ENCODE measurements around the gene TBC1D22B. TPM values are rescaled to one million over a fixed set of nuclear protein-coding genes. Genes with fewer than 3 reads are reported as not detected.

Gene TBC1D22B
- total and polyA plus RNA-seq, 2 of the 13 experiments (the other 11 are each of a cell fraction or from before 2014, with no cell fraction given): 9.7 to 12.9 TPM

DNA sequence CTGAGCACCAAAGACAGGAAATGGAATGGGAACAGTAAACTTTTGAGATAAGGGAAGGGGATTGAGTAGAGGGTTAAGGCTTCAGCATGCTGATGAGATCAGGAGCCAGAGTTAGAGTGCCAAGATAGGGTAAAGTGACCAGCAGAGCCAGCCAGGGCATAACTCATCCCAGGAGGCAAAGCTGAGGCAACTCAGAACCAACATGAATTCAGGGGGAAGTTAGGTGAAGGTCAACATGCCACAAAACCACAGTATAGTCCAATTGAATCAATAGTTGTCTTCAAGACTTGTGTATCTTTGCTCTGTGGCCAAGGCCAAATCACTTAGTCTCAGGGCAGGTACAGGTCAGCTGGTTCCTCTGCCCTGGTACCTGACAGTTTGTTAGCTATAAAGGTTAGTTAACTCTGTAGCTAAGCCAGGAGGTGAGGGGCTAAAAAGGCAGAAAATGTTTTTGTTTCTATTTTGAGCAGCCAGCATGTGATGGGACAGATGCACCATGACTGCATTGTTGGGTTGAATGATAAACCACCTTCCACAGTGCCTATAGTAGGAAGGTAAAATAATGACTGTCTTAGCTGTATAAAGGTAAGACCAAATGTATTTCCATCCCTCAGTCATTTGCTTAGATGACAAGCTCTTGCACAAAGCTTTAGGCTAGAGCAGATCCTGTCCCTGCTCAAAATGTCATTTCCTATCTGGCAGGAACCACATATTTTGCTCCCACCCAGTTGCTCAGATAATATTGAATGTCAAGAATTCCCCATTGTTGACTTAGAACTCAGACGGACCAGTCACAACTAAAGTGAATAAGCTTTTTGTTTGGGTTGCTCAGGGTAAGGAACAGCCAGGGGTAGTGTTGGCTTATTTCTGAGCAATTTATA lies 112.0 kb downstream of the TBC1D22B start (continued):
- TF ChIP-seq RBM39 (IDR thresholded peaks at IDR 0.05; ENCODE audit: low read depth, low read length, poor library complexity, severe bottlenecking) (no peak), AHR (CRISPR knock-in tag; IDR thresholded peaks at IDR 0.05) (no peak), ZSCAN30 (CRISPR knock-in tag; IDR thresholded peaks at IDR 0.05) (no peak), ZNF354B (CRISPR knock-in tag; IDR thresholded peaks at IDR 0.05) (no peak), ISL2 (CRISPR knock-in tag; IDR thresholded peaks at IDR 0.05) (peak; percentile 84), ZNF282 (IDR thresholded peaks at IDR 0.05; ENCODE audit: partially characterized antibody) (no peak), ZNF614 (CRISPR knock-in tag; IDR thresholded peaks at IDR 0.05; ENCODE audit: borderline replicate concordance) (peak; percentile 64; the same call in 1 of the 2 replicates), NFIC (IDR thresholded peaks at IDR 0.05; ENCODE audit: low read length) (peak; percentile 52; the same call in 1 of the 2 replicates), RBM22 (optimal IDR thresholded peaks at IDR 0.05; ENCODE audit: low read length) (no peak), CC2D1A (CRISPR knock-in tag; IDR thresholded peaks at IDR 0.05) (no peak)
- TF ChIP-seq, protein P1, sequence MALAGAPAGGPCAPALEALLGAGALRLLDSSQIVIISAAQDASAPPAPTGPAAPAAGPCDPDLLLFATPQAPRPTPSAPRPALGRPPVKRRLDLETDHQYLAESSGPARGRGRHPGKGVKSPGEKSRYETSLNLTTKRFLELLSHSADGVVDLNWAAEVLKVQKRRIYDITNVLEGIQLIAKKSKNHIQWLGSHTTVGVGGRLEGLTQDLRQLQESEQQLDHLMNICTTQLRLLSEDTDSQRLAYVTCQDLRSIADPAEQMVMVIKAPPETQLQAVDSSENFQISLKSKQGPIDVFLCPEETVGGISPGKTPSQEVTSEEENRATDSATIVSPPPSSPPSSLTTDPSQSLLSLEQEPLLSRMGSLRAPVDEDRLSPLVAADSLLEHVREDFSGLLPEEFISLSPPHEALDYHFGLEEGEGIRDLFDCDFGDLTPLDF (CRISPR knock-in tag; IDR thresholded peaks at IDR 0.05): no peak
- TF ChIP-seq, protein P2, sequence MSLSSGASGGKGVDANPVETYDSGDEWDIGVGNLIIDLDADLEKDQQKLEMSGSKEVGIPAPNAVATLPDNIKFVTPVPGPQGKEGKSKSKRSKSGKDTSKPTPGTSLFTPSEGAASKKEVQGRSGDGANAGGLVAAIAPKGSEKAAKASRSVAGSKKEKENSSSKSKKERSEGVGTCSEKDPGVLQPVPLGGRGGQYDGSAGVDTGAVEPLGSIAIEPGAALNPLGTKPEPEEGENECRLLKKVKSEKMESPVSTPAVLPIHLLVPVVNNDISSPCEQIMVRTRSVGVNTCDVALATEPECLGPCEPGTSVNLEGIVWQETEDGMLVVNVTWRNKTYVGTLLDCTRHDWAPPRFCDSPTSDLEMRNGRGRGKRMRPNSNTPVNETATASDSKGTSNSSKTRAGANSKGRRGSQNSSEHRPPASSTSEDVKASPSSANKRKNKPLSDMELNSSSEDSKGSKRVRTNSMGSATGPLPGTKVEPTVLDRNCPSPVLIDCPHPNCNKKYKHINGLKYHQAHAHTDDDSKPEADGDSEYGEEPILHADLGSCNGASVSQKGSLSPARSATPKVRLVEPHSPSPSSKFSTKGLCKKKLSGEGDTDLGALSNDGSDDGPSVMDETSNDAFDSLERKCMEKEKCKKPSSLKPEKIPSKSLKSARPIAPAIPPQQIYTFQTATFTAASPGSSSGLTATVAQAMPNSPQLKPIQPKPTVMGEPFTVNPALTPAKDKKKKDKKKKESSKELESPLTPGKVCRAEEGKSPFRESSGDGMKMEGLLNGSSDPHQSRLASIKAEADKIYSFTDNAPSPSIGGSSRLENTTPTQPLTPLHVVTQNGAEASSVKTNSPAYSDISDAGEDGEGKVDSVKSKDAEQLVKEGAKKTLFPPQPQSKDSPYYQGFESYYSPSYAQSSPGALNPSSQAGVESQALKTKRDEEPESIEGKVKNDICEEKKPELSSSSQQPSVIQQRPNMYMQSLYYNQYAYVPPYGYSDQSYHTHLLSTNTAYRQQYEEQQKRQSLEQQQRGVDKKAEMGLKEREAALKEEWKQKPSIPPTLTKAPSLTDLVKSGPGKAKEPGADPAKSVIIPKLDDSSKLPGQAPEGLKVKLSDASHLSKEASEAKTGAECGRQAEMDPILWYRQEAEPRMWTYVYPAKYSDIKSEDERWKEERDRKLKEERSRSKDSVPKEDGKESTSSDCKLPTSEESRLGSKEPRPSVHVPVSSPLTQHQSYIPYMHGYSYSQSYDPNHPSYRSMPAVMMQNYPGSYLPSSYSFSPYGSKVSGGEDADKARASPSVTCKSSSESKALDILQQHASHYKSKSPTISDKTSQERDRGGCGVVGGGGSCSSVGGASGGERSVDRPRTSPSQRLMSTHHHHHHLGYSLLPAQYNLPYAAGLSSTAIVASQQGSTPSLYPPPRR (CRISPR knock-in tag; IDR thresholded peaks at IDR 0.05; ENCODE audit: borderline replicate concordance): peak; percentile 95
- TF ChIP-seq, protein P3, sequence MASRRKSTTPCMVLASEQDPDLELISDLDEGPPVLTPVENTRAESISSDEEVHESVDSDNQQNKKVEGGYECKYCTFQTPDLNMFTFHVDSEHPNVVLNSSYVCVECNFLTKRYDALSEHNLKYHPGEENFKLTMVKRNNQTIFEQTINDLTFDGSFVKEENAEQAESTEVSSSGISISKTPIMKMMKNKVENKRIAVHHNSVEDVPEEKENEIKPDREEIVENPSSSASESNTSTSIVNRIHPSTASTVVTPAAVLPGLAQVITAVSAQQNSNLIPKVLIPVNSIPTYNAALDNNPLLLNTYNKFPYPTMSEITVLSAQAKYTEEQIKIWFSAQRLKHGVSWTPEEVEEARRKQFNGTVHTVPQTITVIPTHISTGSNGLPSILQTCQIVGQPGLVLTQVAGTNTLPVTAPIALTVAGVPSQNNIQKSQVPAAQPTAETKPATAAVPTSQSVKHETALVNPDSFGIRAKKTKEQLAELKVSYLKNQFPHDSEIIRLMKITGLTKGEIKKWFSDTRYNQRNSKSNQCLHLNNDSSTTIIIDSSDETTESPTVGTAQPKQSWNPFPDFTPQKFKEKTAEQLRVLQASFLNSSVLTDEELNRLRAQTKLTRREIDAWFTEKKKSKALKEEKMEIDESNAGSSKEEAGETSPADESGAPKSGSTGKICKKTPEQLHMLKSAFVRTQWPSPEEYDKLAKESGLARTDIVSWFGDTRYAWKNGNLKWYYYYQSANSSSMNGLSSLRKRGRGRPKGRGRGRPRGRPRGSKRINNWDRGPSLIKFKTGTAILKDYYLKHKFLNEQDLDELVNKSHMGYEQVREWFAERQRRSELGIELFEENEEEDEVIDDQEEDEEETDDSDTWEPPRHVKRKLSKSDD (CRISPR knock-in tag; IDR thresholded peaks at IDR 0.05; ENCODE audit: low read depth): no peak
- TF ChIP-seq, protein P4, sequence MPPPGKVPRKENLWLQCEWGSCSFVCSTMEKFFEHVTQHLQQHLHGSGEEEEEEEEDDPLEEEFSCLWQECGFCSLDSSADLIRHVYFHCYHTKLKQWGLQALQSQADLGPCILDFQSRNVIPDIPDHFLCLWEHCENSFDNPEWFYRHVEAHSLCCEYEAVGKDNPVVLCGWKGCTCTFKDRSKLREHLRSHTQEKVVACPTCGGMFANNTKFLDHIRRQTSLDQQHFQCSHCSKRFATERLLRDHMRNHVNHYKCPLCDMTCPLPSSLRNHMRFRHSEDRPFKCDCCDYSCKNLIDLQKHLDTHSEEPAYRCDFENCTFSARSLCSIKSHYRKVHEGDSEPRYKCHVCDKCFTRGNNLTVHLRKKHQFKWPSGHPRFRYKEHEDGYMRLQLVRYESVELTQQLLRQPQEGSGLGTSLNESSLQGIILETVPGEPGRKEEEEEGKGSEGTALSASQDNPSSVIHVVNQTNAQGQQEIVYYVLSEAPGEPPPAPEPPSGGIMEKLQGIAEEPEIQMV (CRISPR knock-in tag; IDR thresholded peaks at IDR 0.05; ENCODE audit: low read depth): no peak
- TF ChIP-seq, protein P5, sequence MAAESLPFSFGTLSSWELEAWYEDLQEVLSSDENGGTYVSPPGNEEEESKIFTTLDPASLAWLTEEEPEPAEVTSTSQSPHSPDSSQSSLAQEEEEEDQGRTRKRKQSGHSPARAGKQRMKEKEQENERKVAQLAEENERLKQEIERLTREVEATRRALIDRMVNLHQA (CRISPR knock-in tag; IDR thresholded peaks at IDR 0.05): no peak
- TF ChIP-seq, protein P6, sequence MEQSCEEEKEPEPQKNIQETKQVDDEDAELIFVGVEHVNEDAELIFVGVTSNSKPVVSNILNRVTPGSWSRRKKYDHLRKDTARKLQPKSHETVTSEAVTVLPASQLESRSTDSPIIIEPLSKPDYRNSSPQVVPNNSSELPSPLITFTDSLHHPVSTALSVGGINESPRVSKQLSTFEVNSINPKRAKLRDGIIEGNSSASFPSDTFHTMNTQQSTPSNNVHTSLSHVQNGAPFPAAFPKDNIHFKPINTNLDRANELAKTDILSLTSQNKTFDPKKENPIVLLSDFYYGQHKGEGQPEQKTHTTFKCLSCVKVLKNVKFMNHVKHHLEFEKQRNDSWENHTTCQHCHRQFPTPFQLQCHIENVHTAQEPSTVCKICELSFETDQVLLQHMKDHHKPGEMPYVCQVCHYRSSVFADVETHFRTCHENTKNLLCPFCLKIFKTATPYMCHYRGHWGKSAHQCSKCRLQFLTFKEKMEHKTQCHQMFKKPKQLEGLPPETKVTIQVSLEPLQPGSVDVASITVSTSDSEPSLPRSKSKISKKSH (CRISPR knock-in tag; IDR thresholded peaks at IDR 0.05; ENCODE audit: borderline replicate concordance): no peak

Measured in HepG2 (cell line).